DND-41 (cell line): ENCODE measurements around the gene CD82.

Source experiments
- ATAC-seq: fragments of 200-7000 bp; cut with Tn5 transposase; 3 replicates; pipeline ENCODE4 v1.9.1; 2021; ENCODE audit warnings: low read depth; ENCODE audit not compliant: insufficient read depth
- DNase-seq: peaks from one replicate; pipeline ENCODE4 v3.0.0-alpha.2; 2020
- H2AFZ ChIP-seq: 2 replicates; pipeline ENCODE4 v1.6.0; 2012; ENCODE audit warnings: low read depth, low read length
- H3K27ac ChIP-seq: 2 replicates; pipeline ENCODE4 v1.5.1; 2012; ENCODE audit warnings: low read length, inconsistent platforms
- H3K27me3 ChIP-seq: fragments of 200-600 bp; sonication (generic); 2 replicates; pipeline ENCODE4 v1.6.0; 2012; ENCODE audit warnings: low read length, mild to moderate bottlenecking, inconsistent platforms; ENCODE audit not compliant: insufficient read depth, poor library complexity
- H3K36me3 ChIP-seq: 2 replicates; pipeline ENCODE4 v1.5.1; 2012; ENCODE audit warnings: low read length, inconsistent platforms; ENCODE audit not compliant: insufficient read depth
- H3K4me1 ChIP-seq: 2 replicates; pipeline ENCODE4 v1.5.1; 2012; ENCODE audit warnings: mild to moderate bottlenecking, low read length; ENCODE audit not compliant: insufficient read depth
- H3K4me2 ChIP-seq: 2 replicates; pipeline ENCODE4 v1.6.0; 2012; ENCODE audit warnings: mild to moderate bottlenecking, moderate library complexity, low read length, inconsistent platforms; ENCODE audit not compliant: insufficient read depth
- H3K4me3 ChIP-seq, 2 experiments: fragments of 200-600 bp in 1 of 2; shearing (Covaris generic) in 1 of 2; 2 replicates each; pipeline ENCODE4 v1.5.1; 2012 to 2016; ENCODE audit warnings: inconsistent platforms in 2 of 2, low read length in 2 of 2, mild to moderate bottlenecking in 2 of 2, low read depth in 1 of 2, moderate library complexity in 1 of 2
- H3K79me2 ChIP-seq: 2 replicates; pipeline ENCODE4 v1.6.0; 2012; ENCODE audit warnings: low read length, inconsistent platforms; ENCODE audit not compliant: insufficient read depth
- H3K9ac ChIP-seq: 2 replicates; pipeline ENCODE4 v1.6.0; 2012; ENCODE audit warnings: low read depth, mild to moderate bottlenecking, inconsistent platforms, low read length, moderate library complexity
- H3K9me3 ChIP-seq: 2 replicates; pipeline ENCODE4 v1.5.1; 2012; ENCODE audit warnings: low read length, moderate library complexity, mild to moderate bottlenecking, inconsistent platforms; ENCODE audit not compliant: insufficient read depth, severe bottlenecking
- H4K20me1 ChIP-seq: 2 replicates; pipeline ENCODE4 v1.6.0; 2012; ENCODE audit warnings: low read length; ENCODE audit not compliant: insufficient read depth
- CTCF ChIP-seq: IDR thresholded peaks from 2 replicates; pipeline ENCODE4 v1.5.1; 2012; ENCODE audit warnings: borderline replicate concordance, low read length, moderate library complexity, mild to moderate bottlenecking; ENCODE audit not compliant: poor library complexity, severe bottlenecking; ENCODE audit errors: extremely low read depth
- EZH2 ChIP-seq: IDR thresholded peaks from 3 replicates; pipeline ENCODE4 v1.6.1; 2012; ENCODE audit warnings: borderline replicate concordance, low read depth, mild to moderate bottlenecking, moderate library complexity, low read length, inconsistent platforms; ENCODE audit not compliant: severe bottlenecking

Gene CD82

GRCh38 chr11:44524346-44524745, 41.1 kb upstream of the CD82 start:
- no peak overlapping the region for H3K4me2 ChIP-seq

DNA sequence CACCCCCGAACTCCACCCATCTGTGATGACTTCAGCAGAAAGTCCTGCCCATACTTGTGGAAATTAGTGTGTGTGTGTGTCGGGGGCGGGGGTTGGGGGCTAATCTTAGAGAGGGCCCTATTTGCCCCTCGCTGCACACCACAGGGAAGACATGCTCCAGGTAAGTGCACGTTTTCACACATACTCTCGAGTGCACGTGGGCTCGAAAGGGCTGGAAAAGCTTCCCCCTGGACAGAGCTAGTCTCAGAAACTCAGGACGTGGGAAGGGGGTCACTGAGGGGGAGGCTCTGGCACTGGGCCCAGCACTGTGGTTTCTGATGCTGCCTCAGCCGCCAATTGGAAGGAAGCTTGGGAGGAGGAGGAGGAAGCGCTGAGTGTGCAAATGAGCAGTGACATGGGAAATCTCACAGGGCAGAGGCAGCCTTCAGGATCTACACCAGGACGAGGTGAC, 40.7 kb upstream of the CD82 start:
- Histone ChIP-seq H3K4me1 (no peaks in the 10 kb centered on the region), H3K9me3 (no peaks in the 10 kb centered on the region), H3K36me3 (no peaks in the 10 kb centered on the region), H3K27ac (no peak overlapping the region), H4K20me1 (no peaks in the 10 kb centered on the region; the same call in 1 of the 2 replicates), H3K27me3 (no peaks in the 10 kb centered on the region), H3K9ac (no peak overlapping the region), H2AFZ (no peak overlapping the region), H3K4me3 (no peak overlapping the region), H3K4me2 (no peak overlapping the region), H3K79me2 (no peaks in the 10 kb centered on the region)
- DNase-seq = no peak
- TF ChIP-seq EZH2 (no peak), CTCF (no peak)
- ATAC-seq = no peak

More at GRCh38 chr11:44524346-44524745, 41.1 kb upstream of the CD82 start:
- DNase-seq (no peak), ATAC-seq (no peak)
- TF ChIP-seq EZH2 = no peak
- no peak for TF ChIP-seq CTCF
- H3K9ac ChIP-seq = no peak overlapping the region
- H3K9me3 ChIP-seq = no peaks in the 10 kb centered on the region
- H3K36me3 ChIP-seq = no peaks in the 10 kb centered on the region
- H3K27me3 ChIP-seq = no peaks in the 10 kb centered on the region
- H3K79me2 ChIP-seq = no peaks in the 10 kb centered on the region
- H2AFZ ChIP-seq = no peak overlapping the region
- H4K20me1 ChIP-seq = no peaks in the 10 kb centered on the region; the same call in 1 of the 2 replicates
- no peaks in the 10 kb centered on the region for H3K4me1 ChIP-seq
- H3K27ac ChIP-seq = no peak overlapping the region
- H3K4me3 ChIP-seq = no peak overlapping the region

DNA sequence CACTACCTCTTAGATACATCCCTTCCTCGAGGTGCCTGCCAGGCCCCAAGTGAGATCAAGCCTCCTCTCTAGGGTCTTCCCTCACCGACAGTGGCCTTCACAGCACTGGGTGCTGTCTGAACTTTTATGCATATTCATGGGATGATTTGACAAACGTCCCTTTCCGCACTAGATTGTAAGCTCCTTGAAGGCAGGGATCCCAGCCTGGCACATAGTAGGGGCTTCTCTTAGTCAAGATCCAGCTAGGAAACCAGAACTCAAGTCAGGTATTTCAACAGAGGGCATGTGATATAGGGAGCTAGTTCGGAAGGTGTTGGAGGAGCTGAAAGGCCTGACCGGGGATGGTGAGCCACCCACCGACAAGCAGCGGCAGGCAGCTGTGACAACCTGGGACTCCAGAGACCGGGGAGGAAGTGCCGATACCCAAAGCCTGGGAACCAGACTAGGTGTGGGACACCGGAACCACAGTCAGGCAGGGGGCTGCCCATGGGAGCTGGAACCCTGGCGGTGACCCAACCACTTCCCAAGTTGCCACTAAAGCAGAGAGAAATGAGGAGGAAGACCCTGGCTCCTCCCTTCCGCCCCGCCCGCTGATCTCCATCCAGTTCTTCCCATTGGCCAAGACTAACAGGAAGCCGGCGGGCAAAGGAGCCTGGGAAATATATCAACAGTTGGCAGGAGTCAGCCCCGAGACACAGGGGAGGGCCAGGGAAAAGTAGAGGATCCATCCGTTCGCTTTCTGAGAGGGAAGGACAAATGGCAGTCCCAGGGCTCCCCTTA, 39.8 kb upstream of the CD82 start:
- H3K9me3 ChIP-seq = no peaks in the 10 kb centered on the region
- no peak overlapping the region for H3K4me3 ChIP-seq
- ATAC-seq (no peak), DNase-seq (no peak)
- H4K20me1 ChIP-seq = no peaks in the 10 kb centered on the region; the same call in 1 of the 2 replicates
- no peak overlapping the region for H3K9ac ChIP-seq
- TF ChIP-seq CTCF (no peak), EZH2 (no peak)
- no peaks in the 10 kb centered on the region for H3K79me2 ChIP-seq
- H3K36me3 ChIP-seq = no peaks in the 10 kb centered on the region
- no peaks in the 10 kb centered on the region for H3K4me1 ChIP-seq
- H3K27ac ChIP-seq = no peak overlapping the region
- no peaks in the 10 kb centered on the region for H3K27me3 ChIP-seq
- H3K4me2 ChIP-seq = no peak overlapping the region
- no peak overlapping the region for H2AFZ ChIP-seq
